Uterus (tissue), 4 donors: ENCODE results near the gene ITPR1. TPM values are rescaled to one million over a fixed set of nuclear protein-coding genes. Genes with fewer than 3 reads are reported as not detected.

ENCODE experiments used
- DNase-seq, 2 donors: peaks; one replicate each; pipeline ENCODE4 v3.0.0-alpha.2; 2019 to 2020
- H3K27ac ChIP-seq, 2 donors: fragments of 200-600 bp; sonication (generic); 1 replicate in 1 of 2; 2 replicates in 1 of 2; pipeline ENCODE4 v1.5.1; 2016 to 2018
- H3K27me3 ChIP-seq, 2 donors: fragments of 200-600 bp; sonication (generic); one replicate each; pipeline ENCODE4 v1.5.1; 2018 to 2019; ENCODE audit warnings: control low read depth in 1 of 2
- H3K36me3 ChIP-seq, 2 donors: fragments of 200-600 bp; sonication (generic); one replicate each; pipeline ENCODE4 v1.5.1; 2019; ENCODE audit warnings: control low read depth in 1 of 2
- H3K4me1 ChIP-seq, 2 donors: fragments of 200-600 bp; sonication (generic); one replicate each; pipeline ENCODE4 v1.5.1; 2018 to 2019; ENCODE audit warnings: control low read depth in 1 of 2
- H3K4me3 ChIP-seq, 2 donors: fragments of 200-600 bp; sonication (generic); 1 replicate in 1 of 2; 2 replicates in 1 of 2; pipeline ENCODE4 v1.5.1; 2018 to 2019; ENCODE audit warnings: mild to moderate bottlenecking in 1 of 2
- H3K9me3 ChIP-seq, 2 donors: fragments of 200-600 bp; sonication (generic); one replicate each; pipeline ENCODE4 v1.5.1; 2019; ENCODE audit warnings: control low read depth in 1 of 2
- CTCF ChIP-seq, 4 experiments: fragments of 200-600 bp in 2 of 4; fragments of 450-650 bp in 2 of 4; sonication (generic) in 2 of 4; IDR thresholded peaks; one replicate each; pipeline ENCODE4 v1.5.1; 2016 to 2019; ENCODE audit warnings: antibody characterized with exemption in 4 of 4, mild to moderate bottlenecking in 2 of 4, moderate library complexity in 1 of 4
- POLR2A ChIP-seq, 2 donors: fragments of 450-650 bp; IDR thresholded peaks; one replicate each; pipeline ENCODE4 v1.6.1; 2016; ENCODE audit warnings: antibody characterized with exemption in 2 of 2, mild to moderate bottlenecking in 1 of 2, moderate library complexity in 1 of 2
- intact Hi-C: fragments of 100-400 bp; cut with DNase I; formaldehyde crosslinking; loops from one replicate; pipeline ENCODE4 v1.15.1; 2023; ENCODE audit warnings: low total_unique reads
- total RNA-seq, 4 donors: library from RNA; depleted of rRNA in 3 of 4; stranded (reverse); fragments of >200 nt in 3 of 4; gene quantifications; one replicate each; pipeline versions ENCODE4 v1.1.0 to v1.2.4, GENCODE V29; 2014 to 2023
- donor health status: DM: yes; HTN: yes; CAD: no.

The ITPR1 gene
- total RNA-seq, 4 donors from 2014 or later = 98.2 to 224 (median 141) TPM

GRCh38 chr3:4852780-4853748 lies 359.9 kb downstream of the ITPR1 start:
- peaks cover 0 to 5% of the 10 kb centered on the region in 2 donors for H3K4me1 ChIP-seq
- no peaks in the 10 kb centered on the region for H3K9me3 ChIP-seq
- DNase-seq = no peak
- H3K27me3 ChIP-seq = no peaks in the 10 kb centered on the region
- no peak overlapping the region for H3K4me3 ChIP-seq
- no peaks in the 10 kb centered on the region for H3K36me3 ChIP-seq
- TF ChIP-seq CTCF (IDR thresholded peaks at IDR 0.05) = no peak
- no peak for TF ChIP-seq POLR2A (IDR thresholded peaks at IDR 0.05)
- H3K27ac ChIP-seq = peak overlapping the region; percentile 12 to 29
- intact Hi-C loops = no loop called here

GRCh38 chr3:4853749-4854140 lies 360.6 kb downstream of the ITPR1 start:
- H3K4me1 ChIP-seq = peaks cover 0 to 5% of the 10 kb centered on the region in 2 donors
- peak overlapping the region; percentile 12 to 29 for H3K27ac ChIP-seq
- TF ChIP-seq POLR2A (IDR thresholded peaks at IDR 0.05) (no peak), CTCF (IDR thresholded peaks at IDR 0.05) (no peak)
- no peaks in the 10 kb centered on the region for H3K36me3 ChIP-seq
- intact Hi-C loops = no loop called here
- H3K27me3 ChIP-seq = no peaks in the 10 kb centered on the region
- DNase-seq = no peak
- no peaks in the 10 kb centered on the region for H3K9me3 ChIP-seq
- no peak overlapping the region for H3K4me3 ChIP-seq

- DNase-seq = no peak
These were observed 362.5 kb downstream of the ITPR1 start for GRCh38 chr3:4855676-4856075.

GRCh38 chr3:4856136-4856535 lies 363.0 kb downstream of the ITPR1 start:
- H3K27me3 ChIP-seq = no peaks in the 10 kb centered on the region
- no peaks in the 10 kb centered on the region for H3K36me3 ChIP-seq
- H3K9me3 ChIP-seq = peaks cover 0 to 3% of the 10 kb centered on the region in 2 donors
- intact Hi-C loops = no loop called here
- no peak overlapping the region for H3K4me3 ChIP-seq
- peaks cover 0 to 5% of the 10 kb centered on the region in 2 donors for H3K4me1 ChIP-seq
- no peak for TF ChIP-seq POLR2A (IDR thresholded peaks at IDR 0.05)
- no peak for TF ChIP-seq CTCF (IDR thresholded peaks at IDR 0.05)
- no peak overlapping the region for H3K27ac ChIP-seq
- no peak for DNase-seq

More at GRCh38 chr3:4855676-4856075, 362.5 kb downstream of the ITPR1 start:
- no peak overlapping the region for H3K4me3 ChIP-seq
- intact Hi-C loops = no loop called here
- TF ChIP-seq POLR2A (IDR thresholded peaks at IDR 0.05) (no peak), CTCF (IDR thresholded peaks at IDR 0.05) (no peak)
- no peaks in the 10 kb centered on the region for H3K36me3 ChIP-seq
- no peaks in the 10 kb centered on the region for H3K27me3 ChIP-seq
- H3K4me1 ChIP-seq = peaks cover 0 to 5% of the 10 kb centered on the region in 2 donors
- no peak overlapping the region for H3K27ac ChIP-seq
- no peaks in the 10 kb centered on the region for H3K9me3 ChIP-seq

- no peak for DNase-seq
- intact Hi-C loops = no loop called here
- H3K27me3 ChIP-seq = no peaks in the 10 kb centered on the region
- H3K36me3 ChIP-seq = no peaks in the 10 kb centered on the region
- H3K4me3 ChIP-seq = no peak overlapping the region
- H3K4me1 ChIP-seq = peaks cover 0 to 5% of the 10 kb centered on the region in 2 donors
- TF ChIP-seq POLR2A (IDR thresholded peaks at IDR 0.05) (no peak), CTCF (IDR thresholded peaks at IDR 0.05) (no peak)
- peaks cover 0 to 8% of the 10 kb centered on the region in 2 donors for H3K9me3 ChIP-seq
- no peak overlapping the region for H3K27ac ChIP-seq
These were observed 363.4 kb downstream of the ITPR1 start for GRCh38 chr3:4856564-4856963.
